MCF 10A (cell line): ENCODE measurements around the gene C20orf173. TPM values are rescaled to one million over a fixed set of nuclear protein-coding genes. Genes with fewer than 3 reads are reported as not detected.

Experiments
- BruUV-seq: library from RNA; stranded (reverse); fragments of 400-500 nt; replicated peaks from 2 replicates; lab custom pipeline; 2021; lab: Mats Ljungman, UMichigan
- CTCF ChIA-PET: fragments of 300-600 bp; sonication (Branson Sonifier 250); formaldehyde crosslinking; extraction: SDS; loops from one replicate; lab custom pipeline; 2021; ENCODE audit warnings: antibody characterized with exemption, inconsistent platforms; lab: Yijun Ruan, JAX
- POLR2A ChIA-PET: fragments of 300-600, 350-650 bp; sonication (Branson Sonifier 250); formaldehyde crosslinking; extraction: SDS; loops from one replicate; lab custom pipeline; 2020; ENCODE audit warnings: antibody characterized with exemption, inconsistent platforms; lab: Yijun Ruan, JAX
- DNase-seq: peaks from one replicate; pipeline ENCODE4 v3.0.0-alpha.2; 2018; ENCODE audit not compliant: unreplicated experiment
- H3K27ac Mint-ChIP-seq: one replicate; pipeline ENCODE4 v1.8.0; 2022; ENCODE audit warnings: mild to moderate bottlenecking, low read depth, mixed read lengths; ENCODE audit not compliant: unreplicated experiment
- H3K27me3 Mint-ChIP-seq: one replicate; pipeline ENCODE4 v1.8.0; 2022; ENCODE audit warnings: mixed read lengths; ENCODE audit not compliant: insufficient read depth, unreplicated experiment
- H3K36me3 Mint-ChIP-seq: one replicate; pipeline ENCODE4 v1.8.0; 2022; ENCODE audit warnings: mild to moderate bottlenecking, moderate library complexity, mixed read lengths; ENCODE audit not compliant: insufficient read depth, unreplicated experiment
- H3K4me1 Mint-ChIP-seq: one replicate; pipeline ENCODE4 v1.8.0; 2022; ENCODE audit warnings: mixed read lengths; ENCODE audit not compliant: insufficient read depth, unreplicated experiment
- H3K4me3 Mint-ChIP-seq: one replicate; pipeline ENCODE4 v1.8.0; 2022; ENCODE audit warnings: mild to moderate bottlenecking, moderate library complexity, mixed read lengths; ENCODE audit not compliant: unreplicated experiment
- H3K9me3 Mint-ChIP-seq: one replicate; pipeline ENCODE4 v1.8.0; 2022; ENCODE audit warnings: mixed read lengths; ENCODE audit not compliant: unreplicated experiment
- CTCF ChIP-seq: fragments of 200-600 bp; IDR thresholded peaks from one replicate; pipeline ENCODE4 v1.8.0; 2022; ENCODE audit warnings: antibody characterized with exemption, mild to moderate bottlenecking; ENCODE audit not compliant: unreplicated experiment
- intact Hi-C: fragments of 100-400 bp; cut with micrococcal nuclease; formaldehyde crosslinking; loops from 2 replicates; pipeline ENCODE4 v1.14.1; 2022
- total RNA-seq: library from RNA; stranded (reverse); gene quantifications from 2 replicates; pipeline ENCODE4 v1.2.3, GENCODE V29; 2022

Gene C20orf173
- total RNA-seq, 1 experiment from 2014 or later, result not detected

- CTCF ChIA-PET, result interaction anchor here (0.7 kb wide), 1 partner anchor 482 kb away, joined by 3 read pairs; no protein-coding TSS in a partner anchor
These were observed 47.4 kb upstream of the C20orf173 start for GRCh38 chr20:35576816-35577215.

GRCh38 chr20:35575958-35576357 lies 46.5 kb upstream of the C20orf173 start:
- peak; percentile 25 for DNase-seq
- Mint-ChIP-seq H3K27ac (no peak overlapping the region), H3K4me3 (no peak overlapping the region), H3K4me1 (no peaks in the 10 kb centered on the region), H3K36me3 (no peaks in the 10 kb centered on the region), H3K9me3 (peaks cover 8% of the 10 kb centered on the region), H3K27me3 (no peaks in the 10 kb centered on the region)
- POLR2A ChIA-PET, result no interaction called here
- TF ChIP-seq CTCF, result no peak
- intact Hi-C loops, result no loop called here
- BruUV-seq, result no TSS peak
- CTCF ChIA-PET, result interaction anchor here (0.7 kb wide), 1 partner anchor 804 kb away, joined by 3 read pairs; no protein-coding TSS in a partner anchor

More at GRCh38 chr20:35576816-35577215, 47.4 kb upstream of the C20orf173 start:
- no peaks in the 10 kb centered on the region for H3K4me1 Mint-ChIP-seq
- no peaks in the 10 kb centered on the region for H3K27me3 Mint-ChIP-seq
- H3K9me3 Mint-ChIP-seq, result peaks cover 8% of the 10 kb centered on the region
- POLR2A ChIA-PET, result interaction anchor here (0.6 to 0.7 kb wide), 2 partner anchors 8 to 270 kb away, joined by 3 read pairs; no protein-coding TSS in a partner anchor
- DNase-seq, result no peak
- H3K4me3 Mint-ChIP-seq, result no peak overlapping the region
- H3K27ac Mint-ChIP-seq, result no peak overlapping the region
- no TSS peak for BruUV-seq
- intact Hi-C loops, result no loop called here
- no peaks in the 10 kb centered on the region for H3K36me3 Mint-ChIP-seq
- no peak for TF ChIP-seq CTCF

- no peak overlapping the region for H3K27ac Mint-ChIP-seq
- H3K36me3 Mint-ChIP-seq, result no peaks in the 10 kb centered on the region
- ChIA-PET CTCF (interaction anchor here (0.5 to 0.6 kb wide), 2 partner anchors 274 to 417 kb away, joined by 3 read pairs; no protein-coding TSS in a partner anchor), POLR2A (no interaction called here)
- DNase-seq, result no peak
- TF ChIP-seq CTCF, result no peak
- H3K4me3 Mint-ChIP-seq, result no peak overlapping the region
- intact Hi-C loops, result no loop called here
- no peaks in the 10 kb centered on the region for H3K4me1 Mint-ChIP-seq
- peaks cover 8% of the 10 kb centered on the region for H3K9me3 Mint-ChIP-seq
- no peaks in the 10 kb centered on the region for H3K27me3 Mint-ChIP-seq
- BruUV-seq, result no TSS peak
These were observed 43.4 kb upstream of the C20orf173 start for GRCh38 chr20:35572838-35573237.

- H3K27me3 Mint-ChIP-seq, result peaks cover 11% of the 10 kb centered on the region
- DNase-seq, result no peak
- H3K27ac Mint-ChIP-seq, result no peak overlapping the region
- H3K9me3 Mint-ChIP-seq, result peaks cover 8% of the 10 kb centered on the region
- no peaks in the 10 kb centered on the region for H3K36me3 Mint-ChIP-seq
- TF ChIP-seq CTCF, result no peak
- H3K4me3 Mint-ChIP-seq, result no peak overlapping the region
- ChIA-PET CTCF (interaction anchor here (0.6 to 1.7 kb wide), 3 partner anchors 23 to 34 kb away, joined by 4 read pairs; no protein-coding TSS in a partner anchor), POLR2A (no interaction called here)
- no peaks in the 10 kb centered on the region for H3K4me1 Mint-ChIP-seq
- BruUV-seq, result no TSS peak
- intact Hi-C loops, result no loop called here
These were observed 42.1 kb upstream of the C20orf173 start for GRCh38 chr20:35571555-35571954.
